Measurements from ENCODE around the gene SHISA7.

Gene SHISA7

GRCh38 chr19:55473225-55474012 is 30.3 kb upstream of the SHISA7 start:
- H3K27ac Mint-ChIP-seq: no peak overlapping the region
- H3K4me1 Mint-ChIP-seq: peaks cover 26% of the 10 kb centered on the region
- H3K27me3 Mint-ChIP-seq: no peaks in the 10 kb centered on the region
- no peaks in the 10 kb centered on the region for H3K9me3 Mint-ChIP-seq
- DNase-seq (no peak), ATAC-seq (no peak)
- H3K4me3 Mint-ChIP-seq: no peak overlapping the region

- Mint-ChIP-seq H3K27ac (no peak overlapping the region), H3K4me3 (no peak overlapping the region), H3K9me3 (no peaks in the 10 kb centered on the region), H3K27me3 (no peaks in the 10 kb centered on the region), H3K4me1 (peaks cover 17% of the 10 kb centered on the region)
- no peak for DNase-seq
- no peak for ATAC-seq
Observed at GRCh38 chr19:55472463-55472862, 29.4 kb upstream of the SHISA7 start.

- DNase-seq (no peak), ATAC-seq (no peak)
- H3K9me3 Mint-ChIP-seq: no peaks in the 10 kb centered on the region
- no peak overlapping the region for H3K4me3 Mint-ChIP-seq
- peaks cover 11% of the 10 kb centered on the region for H3K4me1 Mint-ChIP-seq
- H3K27me3 Mint-ChIP-seq: no peaks in the 10 kb centered on the region
- H3K27ac Mint-ChIP-seq: no peak overlapping the region
Observed at GRCh38 chr19:55471266-55471665, 28.2 kb upstream of the SHISA7 start.

GRCh38 chr19:55468054-55468393 is 24.9 kb upstream of the SHISA7 start:
- Mint-ChIP-seq H3K4me1 (peaks cover under 1% of the 10 kb centered on the region), H3K27me3 (no peaks in the 10 kb centered on the region), H3K27ac (no peak overlapping the region), H3K4me3 (no peak overlapping the region), H3K9me3 (no peaks in the 10 kb centered on the region)
- DNase-seq (no peak), ATAC-seq (peak; percentile 31)

- no peak overlapping the region for H3K27ac Mint-ChIP-seq
- peak; percentile 62 to 74 for DNase-seq
- H3K27me3 Mint-ChIP-seq: no peaks in the 10 kb centered on the region
- H3K9me3 Mint-ChIP-seq: no peaks in the 10 kb centered on the region
- H3K4me1 Mint-ChIP-seq: peaks cover 6% of the 10 kb centered on the region
- ATAC-seq: peak; percentile 88
- no peak overlapping the region for H3K4me3 Mint-ChIP-seq
Observed at GRCh38 chr19:55467236-55468053, 24.3 kb upstream of the SHISA7 start.

- Mint-ChIP-seq H3K27me3 (no peaks in the 10 kb centered on the region), H3K4me1 (peaks cover 16% of the 10 kb centered on the region), H3K9me3 (no peaks in the 10 kb centered on the region), H3K27ac (no peak overlapping the region), H3K4me3 (no peak overlapping the region)
- ATAC-seq (no peak), DNase-seq (no peak)
Observed at GRCh38 chr19:55466241-55466614, 23.1 kb upstream of the SHISA7 start.

DNA sequence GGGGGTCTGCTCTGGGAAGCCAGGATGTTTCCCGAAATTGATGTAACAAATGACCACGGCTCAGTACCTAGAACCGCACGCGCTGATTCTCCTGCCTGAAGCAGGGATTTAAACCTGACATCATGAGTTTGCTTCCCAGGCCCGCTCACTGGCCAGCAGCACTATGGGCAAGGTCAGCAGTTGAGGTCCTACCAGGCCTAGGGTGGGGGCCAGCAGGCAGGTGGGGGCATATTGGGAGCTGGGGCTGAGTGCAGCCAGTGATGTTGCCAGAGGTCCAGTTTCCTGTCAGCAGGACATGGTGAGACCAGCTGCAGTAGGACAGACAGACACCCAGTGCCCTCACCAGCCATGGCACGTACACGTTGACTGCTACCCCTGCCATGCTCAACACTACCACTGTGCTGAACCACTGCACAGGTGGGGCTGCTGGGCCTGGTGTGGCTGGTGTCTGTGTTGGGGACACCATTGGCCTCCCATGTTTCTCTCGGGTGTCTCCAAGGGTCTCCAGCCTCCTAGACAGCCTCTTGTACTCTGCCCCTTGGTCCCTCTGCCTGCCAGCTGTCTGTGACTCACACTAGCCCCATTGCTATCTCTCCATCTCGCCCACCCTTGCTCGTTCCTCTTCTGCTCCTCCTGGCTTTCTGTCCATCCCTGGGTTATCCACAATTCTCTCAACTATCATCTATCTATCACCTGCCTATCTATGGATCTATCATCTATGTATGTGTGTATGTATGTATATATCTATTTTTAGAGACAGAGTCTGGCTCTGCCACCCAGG is 22.6 kb upstream of the SHISA7 start:
- H3K4me1 Mint-ChIP-seq: peaks cover 22% of the 10 kb centered on the region

DNA sequence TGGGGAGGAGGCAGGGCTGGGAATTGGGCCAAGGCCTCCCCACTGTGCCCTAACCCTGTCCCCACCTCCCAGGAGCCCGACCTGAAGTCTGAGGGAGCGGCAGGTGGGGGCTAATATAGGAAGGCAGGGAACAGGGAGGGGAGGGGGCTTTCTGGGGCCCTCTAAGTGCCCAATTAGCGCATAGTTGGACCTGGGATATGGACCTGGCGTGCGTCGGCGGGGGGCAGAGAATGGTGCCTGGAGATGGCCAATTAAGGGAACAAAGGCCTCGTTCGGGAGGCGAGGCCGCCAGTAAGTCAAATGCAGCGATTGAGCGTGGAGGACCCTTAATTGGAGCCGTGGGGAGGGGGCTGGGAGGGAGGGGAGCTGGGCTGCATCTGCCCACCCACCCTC is 21.6 kb upstream of the SHISA7 start, which contains the start of gene C19orf85:
Gene C19orf85, minus strand, starts transcription at position 90 of the 393 bp plus-strand sequence. CDS start 197 bp downstream, outside the sequence.
- no peak within 1 kb of the TSS for H3K27ac Mint-ChIP-seq
- H3K4me1 Mint-ChIP-seq: peaks cover 32% of the 10 kb centered on the region
- no peaks in the 10 kb centered on the region for H3K9me3 Mint-ChIP-seq
- ATAC-seq (no peak), DNase-seq (no peak)
- H3K4me3 Mint-ChIP-seq: no peak within 1 kb of the TSS
- no peaks in the 10 kb centered on the region for H3K27me3 Mint-ChIP-seq

More for the DNA sequence above, 22.6 kb upstream of the SHISA7 start:
- no peak for DNase-seq
- Mint-ChIP-seq H3K4me3 (no peak overlapping the region), H3K27ac (no peak overlapping the region), H3K27me3 (no peaks in the 10 kb centered on the region), H3K9me3 (no peaks in the 10 kb centered on the region)
- no peak for ATAC-seq

DNA sequence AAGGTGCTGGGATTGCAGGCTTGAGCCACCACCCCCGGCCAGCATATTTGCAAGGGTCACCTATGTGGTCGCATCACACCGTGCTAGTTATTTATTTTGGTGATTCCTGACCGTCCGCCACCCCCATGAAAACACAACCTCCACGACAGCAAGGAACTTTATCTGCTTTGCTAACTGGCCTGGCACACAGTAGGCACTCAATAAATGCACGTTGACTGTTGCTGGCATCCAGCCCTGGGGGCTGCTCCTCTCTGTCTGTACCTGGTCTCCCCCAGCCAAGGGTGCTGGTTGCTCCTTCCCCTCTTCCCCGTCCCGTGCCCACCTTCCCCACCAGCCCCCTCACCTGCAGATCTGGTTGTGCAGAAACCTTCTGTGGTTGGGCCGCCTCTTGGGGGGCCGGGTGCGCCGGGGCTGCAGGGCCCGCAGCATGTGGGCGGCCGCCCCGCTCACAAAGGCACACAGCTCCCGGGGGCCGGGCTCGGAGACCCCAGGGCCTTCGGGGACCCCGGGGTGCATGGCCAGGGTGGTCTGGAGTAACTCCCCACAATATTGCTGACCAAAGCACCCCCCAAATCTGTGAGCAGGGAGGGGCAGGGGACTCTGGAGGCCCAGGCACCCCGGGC is 21.1 kb upstream of the SHISA7 start:
- Mint-ChIP-seq H3K4me3 (no peak overlapping the region), H3K27ac (no peak overlapping the region), H3K27me3 (no peaks in the 10 kb centered on the region), H3K4me1 (peaks cover 34% of the 10 kb centered on the region), H3K9me3 (no peaks in the 10 kb centered on the region)
- DNase-seq: no peak
- ATAC-seq: no peak

DNA sequence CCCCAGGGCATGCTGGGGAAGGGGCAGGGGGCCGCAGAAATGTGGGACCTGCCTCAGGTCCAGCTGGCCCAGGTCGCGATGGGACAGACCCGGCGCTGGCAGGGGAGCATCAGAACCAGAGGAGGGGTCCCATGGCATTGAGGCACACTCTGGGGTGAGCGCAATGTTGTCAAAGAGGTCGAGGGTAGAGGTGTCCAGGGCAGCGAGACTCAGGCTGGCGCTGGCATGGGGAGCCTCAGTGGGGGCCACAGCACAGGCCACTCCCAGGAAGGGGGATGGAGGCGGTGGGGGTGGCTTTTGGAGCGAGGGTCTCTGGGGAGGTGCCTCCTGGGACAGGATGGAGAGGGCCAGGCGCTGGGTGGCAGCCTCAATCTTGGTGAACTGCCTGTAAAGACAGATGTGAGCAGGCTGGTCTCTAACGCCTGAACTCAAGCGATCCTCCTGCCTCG is 20.5 kb upstream of the SHISA7 start:
- H3K27ac Mint-ChIP-seq: no peak overlapping the region
- ATAC-seq (no peak), DNase-seq (no peak)
- H3K4me3 Mint-ChIP-seq: no peak overlapping the region
- no peaks in the 10 kb centered on the region for H3K27me3 Mint-ChIP-seq
- H3K4me1 Mint-ChIP-seq: peaks cover 34% of the 10 kb centered on the region
- H3K9me3 Mint-ChIP-seq: no peaks in the 10 kb centered on the region

GRCh38 chr19:55462722-55463121 is 19.6 kb upstream of the SHISA7 start:
- Mint-ChIP-seq H3K27me3 (no peaks in the 10 kb centered on the region), H3K4me1 (peaks cover 42% of the 10 kb centered on the region), H3K4me3 (peak overlapping the region; percentile 94 to 98), H3K9me3 (no peaks in the 10 kb centered on the region), H3K27ac (no peak overlapping the region)
- no peak for ATAC-seq
- DNase-seq: no peak

DNA sequence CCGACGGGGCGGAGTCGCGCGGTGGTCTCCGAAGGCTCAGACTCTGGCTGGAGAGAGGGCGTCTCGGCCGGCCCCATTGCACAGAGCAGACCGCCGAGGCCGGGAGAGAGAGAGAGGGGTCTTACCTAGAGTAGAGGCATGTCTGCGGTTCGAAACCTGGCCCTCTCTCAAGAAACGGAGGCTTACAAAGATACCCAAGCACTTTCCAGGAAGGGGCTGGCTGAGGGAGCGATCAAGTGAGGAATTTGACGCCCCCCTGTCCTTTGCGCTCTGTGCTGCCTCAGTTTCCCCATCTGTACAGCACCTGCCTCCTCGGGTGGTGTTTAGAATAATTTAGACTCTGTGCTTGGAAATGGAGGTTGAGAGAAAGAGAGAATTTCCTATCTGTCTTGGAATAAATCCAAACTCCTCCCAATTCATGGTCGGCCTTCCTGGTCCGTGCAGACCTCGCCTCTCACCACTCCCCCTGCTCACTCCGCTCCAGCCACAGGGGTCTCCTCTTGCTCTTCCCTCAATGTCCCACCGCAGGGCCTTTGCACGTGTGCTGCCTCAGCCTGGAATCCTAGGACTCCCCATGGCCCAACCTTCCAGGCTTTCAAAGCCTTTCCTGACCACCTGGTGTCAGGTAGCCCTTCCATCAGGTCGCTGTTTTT is 19.0 kb upstream of the SHISA7 start:
- ATAC-seq (no peak), DNase-seq (no peak)

GRCh38 chr19:55461259-55461973 is 18.3 kb upstream of the SHISA7 start, which contains the start of gene ISOC2:
Gene ISOC2 (minus strand): TSS chr19:55461642. CDS start chr19:55456486, 5,156 bp downstream.
- DNase-seq (peak; percentile 100), ATAC-seq (peak; percentile 94)
- Mint-ChIP-seq H3K4me3 (peak within 1 kb of the TSS; percentile 94 to 98), H3K27ac (peak within 1 kb of the TSS; percentile 69 to 90), H3K27me3 (no peaks in the 10 kb centered on the region), H3K4me1 (peaks cover 44% of the 10 kb centered on the region), H3K9me3 (no peaks in the 10 kb centered on the region)

More for the DNA sequence above, 19.0 kb upstream of the SHISA7 start:
- Mint-ChIP-seq H3K27ac (peak overlapping the region; percentile 69 to 81), H3K4me3 (peak overlapping the region; percentile 94 to 98), H3K9me3 (no peaks in the 10 kb centered on the region), H3K4me1 (peaks cover 44% of the 10 kb centered on the region), H3K27me3 (no peaks in the 10 kb centered on the region)

DNA sequence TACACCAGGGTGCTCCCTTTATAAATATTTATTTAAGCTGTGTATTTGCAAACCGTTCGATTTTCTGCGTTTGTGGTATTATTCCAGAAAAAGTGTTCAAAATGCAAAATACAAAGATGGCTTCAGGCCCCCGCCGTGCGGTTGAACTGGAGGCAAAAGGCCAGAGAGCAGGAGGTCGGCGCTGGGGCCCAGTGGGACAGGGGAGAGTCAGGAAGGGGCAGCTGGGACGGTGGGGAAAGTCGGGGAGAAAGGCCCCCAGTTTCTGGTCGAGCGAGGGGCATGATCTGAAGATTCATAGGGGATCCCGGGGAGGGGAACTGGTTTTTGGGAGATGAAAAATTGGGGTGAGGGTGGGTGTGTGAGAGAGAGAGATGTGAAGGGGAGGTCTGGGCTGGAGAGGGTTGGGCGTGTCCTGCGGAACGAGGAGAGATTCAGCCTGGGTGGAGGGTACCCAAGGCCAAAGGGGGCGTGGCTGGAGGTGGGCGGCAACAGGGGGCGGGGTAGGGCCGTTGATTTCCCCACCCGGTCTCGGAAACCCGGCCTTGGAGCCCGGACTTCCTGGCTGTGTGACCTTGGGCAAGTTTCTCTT is 17.7 kb upstream of the SHISA7 start:
- peak in 1 of 2 donors; percentile 47 for DNase-seq

More for the DNA sequence above, 17.7 kb upstream of the SHISA7 start:
- Mint-ChIP-seq H3K4me1 (peaks cover 44% of the 10 kb centered on the region), H3K9me3 (no peaks in the 10 kb centered on the region), H3K27ac (peak overlapping the region; percentile 40 to 90), H3K27me3 (no peaks in the 10 kb centered on the region), H3K4me3 (peak overlapping the region; percentile 94 to 98)
- peak; percentile 21 for ATAC-seq

All from stimulated activated naive CD8-positive, alpha-beta T cell treated with anti-CD3 and anti-CD28 coated beads, Interleukin-15, amount 100 ng/mL, for 72 hours (primary cell).